GM10248 (cell line): ENCODE results near the gene IL33.

ENCODE experiments used
- CTCF ChIA-PET: fragments of 300-600 bp; sonication (Branson Sonifier 250); formaldehyde crosslinking; extraction: SDS; loops from one replicate; lab custom pipeline; 2021; ENCODE audit warnings: antibody characterized with exemption; lab: Yijun Ruan, JAX
- POLR2A ChIA-PET: fragments of 350-650 bp; sonication (Branson Sonifier 250); formaldehyde crosslinking; extraction: SDS; loops from one replicate; lab custom pipeline; 2020; ENCODE audit warnings: antibody characterized with exemption; lab: Yijun Ruan, JAX
- DNase-seq: peaks from one replicate; pipeline ENCODE4 v3.0.0; 2012; ENCODE audit errors: extremely low spot score
- TF ChIP-seq, protein P1 (sequence below): IDR thresholded peaks from 2 replicates; pipeline ENCODE4 v1.5.1; 2012; ENCODE audit warnings: mild to moderate bottlenecking, low read depth; ENCODE audit errors: extremely low read depth, missing control alignments, control extremely low read depth

Gene IL33

DNA sequence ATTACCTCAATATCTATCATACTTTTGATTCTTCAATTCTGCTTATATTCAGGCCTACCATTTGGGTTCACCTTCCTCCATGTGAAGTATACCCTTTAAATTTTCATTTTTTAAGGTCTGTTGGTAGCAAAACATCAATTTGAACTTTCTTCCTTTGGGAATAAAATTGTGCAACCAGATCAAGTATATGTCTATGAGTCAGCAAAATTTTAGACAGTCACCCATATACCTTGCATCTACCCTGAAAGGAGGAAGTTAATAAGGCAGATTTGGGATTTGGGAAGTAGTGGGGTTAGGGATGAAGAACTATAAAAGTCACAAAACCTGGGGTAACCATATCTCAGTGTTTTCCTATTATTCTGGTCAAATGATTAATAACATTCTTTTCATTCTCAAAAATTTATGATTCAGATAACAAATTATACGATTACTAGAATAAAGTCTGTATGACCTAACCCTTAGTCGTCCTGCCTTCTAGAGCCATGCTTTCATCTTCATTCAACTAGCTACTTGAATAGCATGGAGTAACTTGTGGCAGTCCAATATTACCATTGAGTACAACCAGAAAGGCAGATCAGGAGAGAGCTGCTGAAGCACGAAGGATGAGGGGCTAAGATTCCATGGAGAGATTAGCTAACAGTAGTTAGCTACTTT lies 2.8 kb upstream of the IL33 start:
- DNase-seq: no peak
- ChIA-PET CTCF (no interaction called here), POLR2A (no interaction called here)
- TF ChIP-seq, protein P1, sequence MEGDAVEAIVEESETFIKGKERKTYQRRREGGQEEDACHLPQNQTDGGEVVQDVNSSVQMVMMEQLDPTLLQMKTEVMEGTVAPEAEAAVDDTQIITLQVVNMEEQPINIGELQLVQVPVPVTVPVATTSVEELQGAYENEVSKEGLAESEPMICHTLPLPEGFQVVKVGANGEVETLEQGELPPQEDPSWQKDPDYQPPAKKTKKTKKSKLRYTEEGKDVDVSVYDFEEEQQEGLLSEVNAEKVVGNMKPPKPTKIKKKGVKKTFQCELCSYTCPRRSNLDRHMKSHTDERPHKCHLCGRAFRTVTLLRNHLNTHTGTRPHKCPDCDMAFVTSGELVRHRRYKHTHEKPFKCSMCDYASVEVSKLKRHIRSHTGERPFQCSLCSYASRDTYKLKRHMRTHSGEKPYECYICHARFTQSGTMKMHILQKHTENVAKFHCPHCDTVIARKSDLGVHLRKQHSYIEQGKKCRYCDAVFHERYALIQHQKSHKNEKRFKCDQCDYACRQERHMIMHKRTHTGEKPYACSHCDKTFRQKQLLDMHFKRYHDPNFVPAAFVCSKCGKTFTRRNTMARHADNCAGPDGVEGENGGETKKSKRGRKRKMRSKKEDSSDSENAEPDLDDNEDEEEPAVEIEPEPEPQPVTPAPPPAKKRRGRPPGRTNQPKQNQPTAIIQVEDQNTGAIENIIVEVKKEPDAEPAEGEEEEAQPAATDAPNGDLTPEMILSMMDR: no peak

DNA sequence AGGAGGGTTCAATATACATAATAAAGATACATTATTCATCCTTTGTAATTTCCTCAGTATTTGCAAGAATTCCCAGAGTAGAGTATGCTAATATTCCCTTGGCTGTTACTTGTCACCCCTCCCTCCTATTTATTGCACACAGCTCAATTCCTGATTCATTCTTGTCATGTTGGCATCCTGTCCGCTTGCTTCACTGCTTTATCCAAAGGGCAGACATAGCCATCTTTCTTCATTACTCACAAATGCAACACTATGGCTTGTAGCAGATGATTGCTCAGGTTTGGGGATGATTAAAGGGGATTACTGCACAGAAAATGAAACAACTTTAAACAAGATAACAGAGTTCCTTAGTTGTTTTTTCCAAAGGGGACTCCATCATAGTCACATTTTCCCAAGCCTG lies 1.2 kb upstream of the IL33 start:
- DNase-seq: no peak
- ChIA-PET CTCF (no interaction called here), POLR2A (no interaction called here)
- TF ChIP-seq, protein P1: no peak

DNA sequence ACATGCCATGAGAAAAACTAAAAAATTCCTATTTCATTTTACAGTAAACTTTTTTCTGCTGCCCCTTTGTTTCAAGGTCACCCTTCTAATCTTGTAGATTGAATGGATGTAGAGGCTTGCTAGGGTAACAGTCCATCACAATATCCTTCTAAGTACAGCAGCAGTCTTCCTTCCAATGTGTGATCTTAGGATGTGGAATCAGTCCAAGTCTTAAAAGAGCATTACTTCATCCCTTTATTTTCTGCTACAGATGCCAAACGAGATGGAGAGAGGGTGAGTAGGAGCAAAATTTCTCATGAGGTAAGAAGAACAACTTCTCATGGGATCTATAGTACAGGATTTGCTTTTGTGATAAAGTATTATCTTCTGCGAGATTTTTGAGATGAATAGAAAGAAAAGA lies 704 bp upstream of the IL33 start:
- TF ChIP-seq, protein P1: no peak
- ChIA-PET CTCF (no interaction called here), POLR2A (no interaction called here)
- DNase-seq: no peak

DNA sequence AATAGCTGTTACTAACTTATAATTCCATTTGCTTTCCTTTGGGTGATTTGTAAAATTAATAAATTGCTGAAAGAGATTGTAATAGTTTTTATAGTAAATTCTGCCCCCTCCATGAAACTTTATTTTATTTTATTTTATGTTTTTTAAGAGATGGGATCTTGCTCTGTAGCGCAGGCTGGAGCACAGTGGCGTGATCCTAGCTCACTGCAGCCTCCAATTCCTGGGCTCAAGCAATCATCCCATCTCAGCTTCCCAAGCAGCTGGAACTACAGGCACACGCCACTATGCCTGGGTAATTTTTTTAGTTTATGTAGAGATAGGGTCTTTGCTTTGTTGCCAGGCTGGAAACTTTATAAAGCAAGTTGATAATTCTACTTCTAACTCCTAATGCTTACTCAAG lies 395 bp downstream of the IL33 start:
- DNase-seq: no peak
- TF ChIP-seq, protein P1: no peak
- ChIA-PET POLR2A (no interaction called here), CTCF (interaction anchor here (1.0 kb wide), 1 partner anchor 21 kb away, joined by 3 read pairs; no protein-coding TSS in a partner anchor)

DNA sequence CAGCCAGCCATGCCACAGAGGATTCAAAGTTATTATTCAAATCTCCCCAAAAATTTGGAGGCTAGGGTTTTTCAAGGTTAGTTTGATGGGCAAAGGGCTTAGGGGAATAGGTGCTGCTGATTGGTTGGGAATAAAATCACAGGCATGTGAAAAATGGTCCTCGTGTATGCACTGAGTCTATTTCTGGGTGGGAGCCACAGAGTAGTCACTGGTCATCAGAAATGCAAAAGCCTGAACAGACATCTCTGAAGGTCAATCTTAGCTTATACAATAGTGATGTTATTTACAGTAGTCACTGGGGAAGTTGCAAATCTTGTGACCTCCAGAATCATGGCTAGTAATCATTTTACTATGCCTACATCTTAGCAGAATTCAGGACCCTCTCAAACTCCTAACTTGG lies 1.3 kb downstream of the IL33 start:
- POLR2A ChIA-PET: no interaction called here
- CTCF ChIA-PET: interaction anchor here (2.2 kb wide), 1 partner anchor 22 kb away, joined by 5 read pairs; no protein-coding TSS in a partner anchor
- no peak for DNase-seq
- TF ChIP-seq, protein P1: no peak

DNA sequence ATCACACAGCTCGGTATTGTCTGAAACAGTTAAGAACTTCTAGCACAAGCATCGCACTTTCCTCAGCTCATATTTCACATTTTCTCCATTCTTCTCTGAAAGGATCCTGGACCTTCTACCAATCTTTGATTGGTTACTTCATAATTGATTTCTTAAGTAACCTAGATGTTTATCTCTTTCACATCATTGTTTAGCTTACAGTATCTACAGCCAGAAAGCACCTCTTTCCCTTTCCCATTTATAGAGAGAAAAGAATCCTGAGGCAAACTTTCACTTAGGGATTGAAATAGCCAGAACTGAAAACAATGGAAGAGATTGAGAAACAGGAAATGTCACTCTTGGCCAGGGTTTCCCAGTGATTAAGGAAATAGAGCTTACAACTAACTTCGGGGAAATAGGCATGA lies 2.5 kb downstream of the IL33 start:
- ChIA-PET POLR2A (no interaction called here), CTCF (interaction anchor here (0.9 to 2.2 kb wide), 3 partner anchors 18 to 87 kb away, joined by 3 to 5 read pairs (median 5); no protein-coding TSS in a partner anchor)
- TF ChIP-seq, protein P1: no peak
- DNase-seq: no peak
